Jurkat, Clone E6-1 (cell line): Measurements from ENCODE around the gene CENPP.

Experiments used
- DNase-seq: peaks from one replicate; pipeline ENCODE4 v3.0.0-alpha.2; 2011; ENCODE audit warnings: low read depth, low spot score
- H3K4me3 ChIP-seq: 2 replicates; pipeline ENCODE4 v1.5.1; 2011; ENCODE audit warnings: mild to moderate bottlenecking, low read length, control low read depth, moderate library complexity

The CENPP gene

GRCh38 chr9:92520837-92521236 is 195.1 kb downstream of the CENPP start:
- DNase-seq: no peak
- no peak overlapping the region for H3K4me3 ChIP-seq

DNA sequence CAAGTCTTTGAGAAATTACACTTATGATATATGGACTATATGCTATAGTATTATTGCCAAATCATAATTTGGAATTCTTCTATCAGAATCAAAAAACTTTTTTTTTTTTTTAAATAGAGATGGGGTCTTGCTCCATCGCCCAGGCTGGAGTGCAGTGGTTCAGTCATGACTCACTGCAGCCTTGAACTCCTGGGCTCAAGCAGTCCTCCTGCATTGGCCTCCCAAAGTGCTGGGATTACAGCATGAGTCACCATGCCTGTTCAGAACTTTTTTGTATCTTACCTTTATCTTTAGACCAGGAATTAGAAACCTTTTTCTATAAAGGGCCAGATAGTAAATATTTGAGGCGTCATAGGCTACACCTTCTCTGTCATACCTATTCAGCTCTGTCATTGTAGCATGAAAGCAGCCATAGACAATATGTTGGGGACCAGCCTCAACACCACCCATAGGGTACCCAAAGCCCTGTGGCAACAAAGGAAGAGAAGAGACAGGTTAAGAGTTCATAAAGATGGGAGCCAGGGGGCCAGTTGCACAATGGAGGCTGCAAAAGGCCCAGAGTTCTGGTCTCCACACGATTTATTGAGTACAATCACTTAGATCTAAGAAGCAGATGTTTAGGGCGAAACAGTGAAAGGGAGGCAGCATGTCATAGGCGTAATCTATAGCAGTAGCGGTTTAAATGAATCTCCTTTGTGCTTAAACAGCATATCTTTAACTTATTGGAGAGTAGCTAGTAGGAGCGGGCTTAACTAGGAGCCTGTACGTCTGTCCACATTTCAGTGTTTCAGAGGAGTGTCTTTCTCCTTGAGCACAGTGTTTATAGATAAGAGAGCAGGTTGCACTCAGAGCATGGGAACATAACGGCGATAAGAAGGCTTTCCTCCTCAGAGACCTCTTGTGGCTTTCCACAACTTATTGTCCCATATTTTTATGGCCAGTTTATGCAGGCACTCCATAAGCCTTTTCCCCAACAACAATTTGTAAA is 197.5 kb downstream of the CENPP start:
- H3K4me3 ChIP-seq: no peak overlapping the region
- no peak for DNase-seq

DNA sequence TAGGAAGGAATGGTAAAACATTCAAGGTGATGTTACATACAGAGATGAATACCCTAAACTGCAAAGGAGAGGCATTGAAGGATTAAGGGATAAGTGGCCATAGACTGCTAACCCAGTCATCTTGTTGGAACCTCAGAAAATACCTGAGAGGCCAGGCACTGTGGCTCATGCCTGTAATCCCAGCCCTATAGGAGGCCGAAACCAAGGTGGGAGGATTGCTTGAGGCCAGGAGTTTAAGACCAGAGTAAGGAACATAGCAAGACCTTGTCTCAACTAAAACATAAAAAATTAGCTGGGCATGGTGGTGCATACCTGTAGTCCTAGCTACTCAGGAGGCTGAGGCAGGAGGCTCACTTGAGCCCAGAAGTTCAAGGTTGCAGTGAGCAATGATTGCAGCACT is 199.1 kb downstream of the CENPP start:
- DNase-seq: no peak
- H3K4me3 ChIP-seq: no peak overlapping the region

GRCh38 chr9:92525306-92525705 is 199.6 kb downstream of the CENPP start:
- no peak for DNase-seq
- no peak overlapping the region for H3K4me3 ChIP-seq

DNA sequence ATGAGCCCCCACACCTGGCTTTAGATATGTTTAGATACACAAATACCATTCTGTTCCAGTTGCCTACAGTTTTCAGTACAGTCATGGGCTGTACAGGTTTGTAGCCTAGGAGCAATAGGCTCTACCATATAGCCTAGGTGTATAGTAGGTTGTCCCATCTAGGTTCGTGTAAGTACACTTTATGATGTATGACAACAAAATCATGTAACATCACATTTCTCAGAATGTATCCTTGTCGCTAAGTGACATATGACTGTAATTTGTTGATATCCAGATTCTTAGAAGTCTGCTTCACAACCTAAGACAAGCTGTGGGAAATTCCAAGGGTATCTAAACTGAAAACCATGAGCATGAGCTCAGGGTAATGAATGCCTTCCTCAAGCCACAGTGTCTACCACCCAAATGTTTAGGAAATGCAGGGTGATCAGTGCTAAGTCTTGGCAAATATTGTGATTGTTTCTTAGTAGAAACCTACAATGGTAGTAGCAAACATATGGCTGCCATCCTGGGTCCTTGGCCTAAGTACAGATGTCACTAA is 201.6 kb downstream of the CENPP start:
- DNase-seq: no peak
- no peak overlapping the region for H3K4me3 ChIP-seq

DNA sequence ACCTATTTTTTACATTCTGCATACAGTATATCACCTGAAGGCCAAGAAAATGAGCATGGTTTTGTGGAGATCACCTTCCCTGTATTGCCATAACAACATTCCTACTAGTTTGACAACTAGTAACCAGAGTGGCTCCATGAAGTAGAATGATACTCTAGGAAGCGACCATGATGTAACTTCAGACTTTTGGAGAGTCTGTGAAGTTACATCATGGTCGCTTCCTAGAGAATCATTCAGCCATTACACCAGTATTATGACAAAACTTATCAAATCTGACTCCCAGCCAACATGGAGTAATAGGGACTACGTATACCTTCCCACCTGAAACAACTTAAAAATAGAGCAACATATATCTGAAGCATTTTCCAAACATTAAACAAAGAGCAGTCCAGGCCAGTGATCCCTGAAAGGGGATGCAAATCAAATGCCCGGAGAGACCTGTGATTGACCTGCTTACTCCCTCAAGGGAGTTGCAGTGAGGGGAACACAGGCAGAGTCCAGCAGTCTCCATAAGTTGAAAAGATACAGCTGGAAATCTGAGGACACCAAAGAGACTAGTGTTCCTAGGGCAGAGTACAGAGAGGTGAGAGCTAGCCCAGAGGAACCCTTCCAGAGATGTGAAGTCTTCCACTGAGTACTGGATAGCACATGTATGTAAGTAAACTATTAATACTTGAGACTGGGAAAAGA is 202.2 kb downstream of the CENPP start:
- DNase-seq: no peak
- no peak overlapping the region for H3K4me3 ChIP-seq

DNA sequence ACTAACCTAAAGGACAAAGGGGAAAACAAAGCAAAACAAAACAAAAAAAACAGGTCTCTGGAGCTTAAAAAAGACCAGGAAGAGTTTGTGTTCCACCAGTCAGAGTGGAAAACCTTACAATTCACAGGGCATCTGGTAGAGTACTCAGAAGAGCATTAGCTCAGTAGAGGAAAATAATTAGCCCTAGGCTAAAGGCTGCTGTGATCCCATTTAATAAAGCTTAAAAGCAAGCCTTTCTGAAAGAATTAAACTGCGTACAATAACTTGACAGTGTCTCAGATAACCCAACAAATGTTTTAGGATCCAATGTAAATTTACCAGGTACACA is 202.7 kb downstream of the CENPP start:
- no peak for DNase-seq
- no peak overlapping the region for H3K4me3 ChIP-seq

GRCh38 chr9:92529124-92529523 is 203.4 kb downstream of the CENPP start:
- no peak for DNase-seq

GRCh38 chr9:92530893-92531292 is 205.1 kb downstream of the CENPP start:
- DNase-seq: no peak
- H3K4me3 ChIP-seq: no peak overlapping the region

More at GRCh38 chr9:92529124-92529523, 203.4 kb downstream of the CENPP start:
- H3K4me3 ChIP-seq: no peak overlapping the region

DNA sequence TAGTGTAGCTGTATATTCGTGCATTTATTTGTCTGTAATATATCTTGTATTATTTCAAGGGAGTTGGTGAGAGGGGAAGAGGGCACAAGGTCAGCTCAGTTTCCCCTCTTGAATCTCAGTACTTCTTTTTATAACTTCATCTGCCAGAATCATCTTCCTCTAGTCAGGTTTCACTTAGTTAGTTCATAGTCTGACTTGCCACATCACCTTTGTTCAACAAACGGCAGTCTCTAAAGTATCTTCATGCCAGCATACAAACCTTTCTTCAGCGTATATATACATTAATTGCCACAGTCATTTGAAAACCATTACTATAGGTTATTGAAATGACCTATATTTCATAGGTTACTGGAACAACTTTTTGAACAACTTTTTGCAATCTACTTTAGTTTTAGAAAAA is 208.5 kb downstream of the CENPP start:
- H3K4me3 ChIP-seq: no peak overlapping the region
- no peak for DNase-seq

- DNase-seq: no peak
- H3K4me3 ChIP-seq: no peak overlapping the region
Observed at GRCh38 chr9:92534674-92535073, 208.9 kb downstream of the CENPP start.

GRCh38 chr9:92535940-92536850 is 210.4 kb downstream of the CENPP start, which contains the start of gene ECM2:
Gene ECM2, minus strand, starts transcription at chr9:92535990. Its CDS starts 13,124 bp downstream, at chr9:92522866.
- H3K4me3 ChIP-seq: no peak within 1 kb of the TSS
- DNase-seq: no peak

DNA sequence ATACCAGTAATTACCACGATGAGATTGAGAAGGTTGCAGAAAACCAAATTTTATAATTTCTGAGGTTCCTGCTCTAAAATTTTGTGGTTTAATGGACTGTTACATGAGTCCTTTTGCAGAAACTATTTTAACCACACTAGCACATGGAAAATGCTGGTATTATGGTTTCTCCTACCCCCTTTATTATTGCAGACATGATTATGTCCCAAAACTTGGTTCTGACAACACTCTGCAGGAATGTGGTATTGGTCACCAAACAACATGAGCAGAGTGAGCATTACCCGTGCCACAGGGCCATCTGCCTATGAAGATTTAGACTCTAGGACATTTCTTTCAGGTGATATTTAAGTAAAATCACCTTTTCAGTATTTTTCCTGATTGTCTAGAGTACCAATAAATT is 212.8 kb downstream of the CENPP start:
- no peak for DNase-seq
- H3K4me3 ChIP-seq: no peak overlapping the region

DNA sequence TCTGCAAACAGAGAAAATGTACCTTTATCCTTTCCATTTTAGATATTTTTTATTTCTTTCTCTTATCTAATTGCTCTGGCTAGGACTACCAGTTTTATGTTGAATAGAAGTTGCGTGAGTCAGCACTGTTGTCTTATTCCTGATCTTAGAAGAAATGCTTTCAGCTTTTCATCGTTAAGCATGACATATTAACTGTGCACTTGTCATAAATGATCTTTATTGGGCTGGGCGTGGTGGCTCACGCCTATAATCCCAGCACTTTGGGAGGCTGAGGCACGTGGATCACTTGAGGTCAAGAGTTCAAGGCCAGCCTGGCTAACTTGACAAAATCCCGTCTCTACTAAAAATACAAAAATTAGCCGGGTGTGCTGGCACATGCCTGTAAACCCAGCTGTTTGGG is 218.2 kb downstream of the CENPP start:
- no peak overlapping the region for H3K4me3 ChIP-seq
- DNase-seq: no peak

- H3K4me3 ChIP-seq: no peak overlapping the region
- no peak for DNase-seq
Observed at GRCh38 chr9:92545002-92545510, 219.3 kb downstream of the CENPP start.

DNA sequence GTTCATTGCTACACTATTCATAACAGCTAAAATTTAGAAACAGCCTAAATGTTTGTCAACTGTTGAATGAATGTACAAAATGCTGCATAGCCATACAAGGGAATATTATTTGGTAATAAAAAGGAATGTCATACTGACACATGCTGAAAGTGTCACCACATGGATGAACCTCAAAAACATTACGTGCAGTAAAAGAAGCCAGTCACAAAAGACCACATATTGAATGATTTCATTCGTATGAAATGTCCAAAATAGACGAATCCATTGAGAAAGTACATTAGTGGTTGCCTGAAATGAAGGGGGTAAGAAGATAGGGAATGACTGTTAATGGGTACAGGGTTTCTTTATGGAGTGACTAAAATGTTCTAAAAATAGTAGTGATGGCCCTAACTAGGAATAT is 221.6 kb downstream of the CENPP start:
- H3K4me3 ChIP-seq: no peak overlapping the region
- no peak for DNase-seq

- H3K4me3 ChIP-seq: no peak overlapping the region
- DNase-seq: no peak
Observed at GRCh38 chr9:92550765-92551164, 225.0 kb downstream of the CENPP start.

GRCh38 chr9:92558612-92559374 is 233.0 kb downstream of the CENPP start:
- H3K4me3 ChIP-seq: no peak overlapping the region
- DNase-seq: no peak
